CD4-positive, alpha-beta T cell treated with Interleukin-17A for 1 hour (primary cell): Measurements from ENCODE around the gene BRDT.
A peak's percentile ranks its signal among the peaks of the same experiment; 100 is the strongest.
"Not testable (repeated sequence)": the region's sequence is repeated elsewhere in the genome, so short reads cannot be mapped to it uniquely, and the experiment has no call there.

Experiments used
- DNase-seq: peaks from one replicate; pipeline ENCODE4 v3.0.0-alpha.2; 2020

BRDT gene

GRCh38 chr1:91997607-91998195 is 48.5 kb downstream of the BRDT start:
- peak; percentile 70 for DNase-seq

GRCh38 chr1:92004129-92004528 is 54.9 kb downstream of the BRDT start:
- DNase-seq = no peak

DNA sequence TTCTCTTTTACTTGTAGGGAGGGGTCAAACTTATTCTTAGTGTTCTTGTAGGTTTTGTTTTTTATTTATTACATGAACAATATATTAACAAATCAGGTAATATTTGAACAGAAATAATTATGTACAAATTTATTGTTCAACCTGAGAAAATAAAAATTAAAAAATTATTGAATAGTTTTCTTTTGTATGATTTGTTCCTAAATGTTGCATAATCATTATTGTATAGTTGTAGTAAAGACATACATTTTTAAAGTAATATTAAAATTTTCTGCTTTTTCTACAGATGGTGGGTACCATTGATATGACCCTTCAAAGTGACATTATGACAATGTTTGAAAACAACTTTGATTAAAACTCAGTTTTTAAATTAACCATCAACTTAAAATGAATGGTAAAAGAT is 64.7 kb downstream of the BRDT start:
- DNase-seq = no peak

- peak; percentile 17 for DNase-seq
Measured at GRCh38 chr1:92016720-92017316, 67.6 kb downstream of the BRDT start.

DNA sequence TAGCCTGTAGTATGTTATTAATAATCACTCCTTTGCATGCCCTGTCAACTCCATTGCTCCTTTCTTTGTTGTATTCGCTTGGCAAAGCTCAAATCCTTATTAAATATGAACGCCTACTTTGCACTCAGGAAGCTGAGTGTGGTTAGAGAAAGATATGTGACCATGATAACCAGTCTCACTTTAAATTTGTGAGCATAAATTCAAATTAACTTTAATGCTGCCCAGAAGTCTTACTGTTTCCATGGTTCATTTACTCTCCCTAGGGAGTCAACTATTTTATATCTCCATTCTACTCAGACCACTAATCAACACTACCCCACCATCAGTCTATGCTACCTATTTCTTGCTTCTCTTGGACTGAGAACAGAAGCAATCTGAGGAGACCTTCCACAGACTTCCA is 68.5 kb downstream of the BRDT start:
- no peak for DNase-seq

DNA sequence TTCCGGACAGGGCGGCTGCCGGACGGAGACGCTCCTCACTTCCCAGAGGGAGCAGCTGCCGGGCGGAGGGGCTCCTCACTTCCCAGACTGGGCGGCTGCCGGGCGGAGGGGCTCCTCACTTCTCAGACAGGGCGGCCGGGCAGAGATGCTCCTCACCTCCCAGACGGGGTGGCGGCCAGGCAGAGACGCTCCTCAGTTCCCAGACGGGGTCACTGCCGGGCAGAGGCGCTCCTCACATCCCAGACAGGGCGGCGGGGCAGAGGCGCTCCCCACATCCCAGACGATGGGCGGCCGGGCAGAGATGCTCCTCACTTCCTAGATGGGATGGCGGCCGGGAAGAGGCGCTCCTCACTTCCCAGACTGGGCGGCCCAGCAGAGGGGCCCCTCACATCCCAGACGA is 76.8 kb downstream of the BRDT start:
- DNase-seq = not testable (repeated sequence)

- no peak for DNase-seq
Measured at GRCh38 chr1:92026806-92027205, 77.6 kb downstream of the BRDT start.

GRCh38 chr1:92029241-92029922 is 80.2 kb downstream of the BRDT start:
- DNase-seq = no peak

GRCh38 chr1:92030656-92031107 is 81.5 kb downstream of the BRDT start:
- DNase-seq = no peak

GRCh38 chr1:92031281-92032110 is 82.3 kb downstream of the BRDT start:
- DNase-seq = no peak

GRCh38 chr1:92037400-92037799 is 88.2 kb downstream of the BRDT start:
- DNase-seq = no peak

GRCh38 chr1:92038695-92039346 is 89.6 kb downstream of the BRDT start:
- DNase-seq = no peak

- no peak for DNase-seq
Measured at GRCh38 chr1:92040971-92041370, 91.8 kb downstream of the BRDT start.

- DNase-seq = no peak
Measured at GRCh38 chr1:92043621-92044020, 94.4 kb downstream of the BRDT start.

DNA sequence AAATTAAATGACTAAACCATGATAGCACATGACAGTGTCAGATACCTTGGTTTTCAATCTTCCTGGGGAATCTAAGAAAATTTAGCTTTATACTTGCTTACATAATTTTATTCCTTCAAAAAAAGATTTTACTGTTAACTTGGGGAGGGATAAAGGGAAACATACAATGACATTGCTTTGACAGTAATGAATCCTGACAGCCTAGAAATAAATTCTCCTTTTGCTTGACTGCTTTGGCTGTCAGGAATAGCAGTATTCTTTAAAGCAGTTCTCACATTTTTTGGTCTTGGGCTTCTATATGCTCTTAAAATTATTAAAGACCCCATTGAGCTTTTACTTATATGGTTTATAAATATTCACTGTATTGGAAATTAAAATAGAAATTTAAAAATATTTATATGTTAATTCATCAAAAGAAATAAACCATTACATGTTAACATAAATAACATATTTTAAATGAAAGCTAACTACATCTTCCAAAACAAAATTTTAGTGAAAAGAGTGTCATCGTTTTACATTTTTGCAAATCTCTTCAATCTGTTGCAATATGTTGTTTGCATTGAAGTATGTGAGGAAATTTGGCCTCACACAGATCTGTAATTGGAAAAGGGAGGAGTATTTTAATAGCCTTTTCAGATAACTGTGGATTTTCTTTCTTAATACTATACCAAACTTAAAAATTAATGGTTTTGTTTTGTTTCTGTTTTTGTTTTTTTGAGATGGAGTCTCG is 96.7 kb downstream of the BRDT start:
- DNase-seq = no peak

- DNase-seq = no peak
Measured at GRCh38 chr1:92051948-92052347, 102.7 kb downstream of the BRDT start.
